HepG2 (cell line): ENCODE measurements around the gene MTMR6. TPM values are rescaled to one million over a fixed set of nuclear protein-coding genes. Genes with fewer than 3 reads are reported as not detected.

Experiments used
- CCDC6 ChIP-seq: sonication (generic); formaldehyde crosslinking; IDR thresholded peaks from 2 replicates; pipeline ENCODE4 v1.8.1; 2022; ENCODE audit warnings: mild to moderate bottlenecking, missing genetic modification reagents, moderate library complexity
- CREB1 ChIP-seq, 2 experiments: fragments of 450-650 bp in 1 of 2; IDR thresholded peaks; 2 replicates each; pipeline ENCODE4 v1.6.1; 2016 to 2017; ENCODE audit warnings: control low read depth in 1 of 2, mild to moderate bottlenecking in 1 of 2, missing compliant biosample characterization in 1 of 2, missing genetic modification characterization in 1 of 2
- DNMT1 ChIP-seq: sonication (generic); formaldehyde crosslinking; IDR thresholded peaks from 2 replicates; pipeline ENCODE4 v1.5.1; 2020; ENCODE audit warnings: mild to moderate bottlenecking, missing genetic modification reagents
- ETV6 ChIP-seq: sonication (generic); formaldehyde crosslinking; conservative IDR thresholded peaks from 2 replicates; pipeline ENCODE4 v1.4.0; 2020; ENCODE audit warnings: missing genetic modification reagents
- HDAC1 ChIP-seq: sonication (generic); formaldehyde crosslinking; IDR thresholded peaks from 2 replicates; pipeline ENCODE4 v1.5.1; 2020; ENCODE audit warnings: mild to moderate bottlenecking, missing genetic modification reagents
- HNRNPLL ChIP-seq: fragments of 200-400 bp; formaldehyde crosslinking; IDR thresholded peaks from 2 replicates; pipeline ENCODE4 v1.6.1; 2017; ENCODE audit warnings: mild to moderate bottlenecking, low read depth, low read length; ENCODE audit not compliant: poor library complexity, severe bottlenecking
- MEIS2 ChIP-seq: sonication (generic); formaldehyde crosslinking; IDR thresholded peaks from 2 replicates; pipeline ENCODE4 v1.9.0; 2021; ENCODE audit warnings: mild to moderate bottlenecking, missing genetic modification reagents
- MLLT10 ChIP-seq: sonication (generic); formaldehyde crosslinking; IDR thresholded peaks from 2 replicates; pipeline ENCODE4 v1.4.0; 2020; ENCODE audit warnings: missing genetic modification reagents
- SMAD1 ChIP-seq: sonication (generic); formaldehyde crosslinking; IDR thresholded peaks from 2 replicates; pipeline ENCODE4 v1.4.0; 2020; ENCODE audit warnings: missing genetic modification reagents, low read depth, mild to moderate bottlenecking, borderline replicate concordance
- SNAPC2 ChIP-seq: sonication (generic); formaldehyde crosslinking; IDR thresholded peaks from 2 replicates; pipeline ENCODE4 v1.8.1; 2022; ENCODE audit warnings: mild to moderate bottlenecking, missing genetic modification reagents
- TCF7 ChIP-seq: sonication (generic); IDR thresholded peaks from 2 replicates; pipeline ENCODE4 v1.6.1; 2016; ENCODE audit warnings: antibody characterized with exemption, low read depth
- YEATS4 ChIP-seq: sonication (generic); formaldehyde crosslinking; IDR thresholded peaks from 2 replicates; pipeline ENCODE4 v1.4.0; 2020; ENCODE audit warnings: missing genetic modification reagents, borderline replicate concordance
- ZNF329 ChIP-seq: sonication (generic); formaldehyde crosslinking; IDR thresholded peaks from 2 replicates; pipeline ENCODE4 v1.9.0; 2021; ENCODE audit warnings: low read depth, mild to moderate bottlenecking, missing genetic modification reagents
- ZNF367 ChIP-seq: sonication (generic); formaldehyde crosslinking; IDR thresholded peaks from 2 replicates; pipeline ENCODE4 v1.4.0; 2020; ENCODE audit warnings: missing genetic modification reagents, borderline replicate concordance
- ZNF382 ChIP-seq: sonication (generic); formaldehyde crosslinking; IDR thresholded peaks from 2 replicates; pipeline ENCODE4 v1.5.0; 2020; ENCODE audit warnings: missing genetic modification reagents, mild to moderate bottlenecking, borderline replicate concordance
- ZNF562 ChIP-seq: sonication (generic); formaldehyde crosslinking; IDR thresholded peaks from 2 replicates; pipeline ENCODE4 v1.8.0; 2022; ENCODE audit warnings: missing genetic modification reagents, borderline replicate concordance
- ZNF674 ChIP-seq: sonication (generic); formaldehyde crosslinking; IDR thresholded peaks from 2 replicates; pipeline ENCODE4 v1.5.0; 2020; ENCODE audit warnings: low read depth, mild to moderate bottlenecking, missing genetic modification reagents
- ZSCAN21 ChIP-seq: sonication (generic); formaldehyde crosslinking; IDR thresholded peaks from 2 replicates; pipeline ENCODE4 v1.8.0; 2022; ENCODE audit warnings: mild to moderate bottlenecking, missing genetic modification reagents, moderate library complexity, borderline replicate concordance
- polyA plus RNA-seq, 8 experiments: library from polyadenylated mRNA; depleted of rRNA in 3 of 8; stranded (reverse) in 7 of 8; unstranded in 1 of 8; fragments of >200 nt; fragmentation: Illumina TruSeq in 4 of 8; extraction: Trizol in 4 of 8; gene quantifications; 2 replicates each; pipeline versions ENCODE4 v1.2.1 to v1.2.3, GENCODE V29; 2011 to 2016; ENCODE audit warnings: low read depth in 4 of 8, missing spikeins in 1 of 8, mixed read lengths in 1 of 8; ENCODE audit not compliant: insufficient read depth in 1 of 8
- total RNA-seq, 5 experiments: library from RNA; depleted of rRNA; stranded (reverse); fragments of >200 nt; fragmentation: Illumina TruSeq; extraction: Trizol; gene quantifications; 2 replicates each; pipeline ENCODE4 v1.2.3, GENCODE V29; 2016; ENCODE audit warnings: low read depth in 1 of 5
- TF ChIP-seq, protein P1 (sequence below): IDR thresholded peaks from 2 replicates; pipeline ENCODE4 v1.6.1; 2016; ENCODE audit warnings: low read depth, missing genetic modification reagents, missing compliant biosample characterization
- TF ChIP-seq, protein P2 (sequence below): sonication (generic); formaldehyde crosslinking; IDR thresholded peaks from 2 replicates; pipeline ENCODE4 v1.4.0; 2020; ENCODE audit warnings: missing genetic modification reagents
- TF ChIP-seq, protein P3 (sequence below): sonication (generic); formaldehyde crosslinking; IDR thresholded peaks from 2 replicates; pipeline ENCODE4 v1.5.1; 2020; ENCODE audit warnings: mild to moderate bottlenecking, moderate library complexity, missing genetic modification reagents

The MTMR6 gene
- total and polyA plus RNA-seq, 2 of the 13 experiments (the other 11 are each of a cell fraction or from before 2014, with no cell fraction given) = 3.4 to 7.8 TPM

DNA sequence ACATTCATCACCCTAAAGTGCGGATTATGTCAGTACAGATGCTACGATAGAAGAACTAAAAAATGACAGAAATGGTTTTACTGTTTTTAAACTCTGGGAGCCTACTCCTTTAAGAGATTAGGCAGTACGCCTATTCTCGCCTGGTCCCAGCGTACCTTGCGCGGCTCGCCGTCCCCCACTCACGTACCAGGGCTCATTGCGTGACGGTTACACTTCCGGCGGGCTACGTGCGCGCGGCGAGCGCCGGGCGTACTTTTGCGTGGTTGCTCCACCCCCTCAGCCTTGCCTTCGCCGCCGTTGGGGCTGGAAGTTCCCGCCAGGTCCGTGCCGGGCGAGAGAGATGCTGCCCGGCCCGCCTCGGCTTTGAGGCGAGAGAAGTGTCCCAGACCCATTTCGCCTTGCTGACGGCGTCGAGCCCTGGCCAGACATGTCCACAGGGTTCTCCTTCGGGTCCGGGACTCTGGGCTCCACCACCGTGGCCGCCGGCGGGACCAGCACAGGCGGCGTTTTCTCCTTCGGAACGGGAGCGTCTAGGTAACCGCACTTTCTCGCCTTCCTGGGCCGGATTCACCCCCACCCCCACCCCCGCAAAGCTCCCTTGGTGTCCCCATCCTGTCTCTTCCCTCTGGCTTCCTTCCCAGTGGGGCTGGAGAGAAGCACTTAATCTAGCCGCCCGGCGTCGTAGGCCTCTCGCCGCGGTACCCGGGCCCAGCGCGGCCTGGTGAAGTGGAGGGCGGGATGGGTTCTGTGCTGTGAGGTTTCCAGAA lies 14.2 kb upstream of the MTMR6 start, which contains the start of gene NUP58 (continued):
- TF ChIP-seq CCDC6 (peak; percentile 30; the same call in 1 of the 2 replicates), ZNF674 (0 out of 2 replicates have a peak, but pooled peaks have one; percentile 31), HNRNPLL (peak; percentile 98), SNAPC2 (CRISPR knock-in tag) (peak; percentile 44; the same call in 1 of the 2 replicates), SMAD1 (no peak), ZNF329 (CRISPR knock-in tag) (no peak), ZNF367 (CRISPR knock-in tag) (no peak), ZNF382 (CRISPR knock-in tag) (no peak), ETV6 (CRISPR knock-in tag) (no peak), YEATS4 (peak; percentile 17; the same call in 1 of the 2 replicates), MEIS2 (0 out of 2 replicates have a peak, but pooled peaks have one; percentile 31), CREB1 (IDR thresholded peaks at IDR 0.05) (peak; percentile 80), CREB1 (CRISPR knock-in tag; IDR thresholded peaks at IDR 0.05) (peak; percentile 85), ZSCAN21 (CRISPR knock-in tag) (peak; percentile 78; the same call in 1 of the 2 replicates), DNMT1 (CRISPR knock-in tag) (peak; percentile 14; the same call in 1 of the 2 replicates), TCF7 (no peak), MLLT10 (CRISPR knock-in tag) (no peak), HDAC1 (CRISPR knock-in tag) (peak; percentile 72), ZNF562 (CRISPR knock-in tag) (no peak)
- TF ChIP-seq, protein P1, sequence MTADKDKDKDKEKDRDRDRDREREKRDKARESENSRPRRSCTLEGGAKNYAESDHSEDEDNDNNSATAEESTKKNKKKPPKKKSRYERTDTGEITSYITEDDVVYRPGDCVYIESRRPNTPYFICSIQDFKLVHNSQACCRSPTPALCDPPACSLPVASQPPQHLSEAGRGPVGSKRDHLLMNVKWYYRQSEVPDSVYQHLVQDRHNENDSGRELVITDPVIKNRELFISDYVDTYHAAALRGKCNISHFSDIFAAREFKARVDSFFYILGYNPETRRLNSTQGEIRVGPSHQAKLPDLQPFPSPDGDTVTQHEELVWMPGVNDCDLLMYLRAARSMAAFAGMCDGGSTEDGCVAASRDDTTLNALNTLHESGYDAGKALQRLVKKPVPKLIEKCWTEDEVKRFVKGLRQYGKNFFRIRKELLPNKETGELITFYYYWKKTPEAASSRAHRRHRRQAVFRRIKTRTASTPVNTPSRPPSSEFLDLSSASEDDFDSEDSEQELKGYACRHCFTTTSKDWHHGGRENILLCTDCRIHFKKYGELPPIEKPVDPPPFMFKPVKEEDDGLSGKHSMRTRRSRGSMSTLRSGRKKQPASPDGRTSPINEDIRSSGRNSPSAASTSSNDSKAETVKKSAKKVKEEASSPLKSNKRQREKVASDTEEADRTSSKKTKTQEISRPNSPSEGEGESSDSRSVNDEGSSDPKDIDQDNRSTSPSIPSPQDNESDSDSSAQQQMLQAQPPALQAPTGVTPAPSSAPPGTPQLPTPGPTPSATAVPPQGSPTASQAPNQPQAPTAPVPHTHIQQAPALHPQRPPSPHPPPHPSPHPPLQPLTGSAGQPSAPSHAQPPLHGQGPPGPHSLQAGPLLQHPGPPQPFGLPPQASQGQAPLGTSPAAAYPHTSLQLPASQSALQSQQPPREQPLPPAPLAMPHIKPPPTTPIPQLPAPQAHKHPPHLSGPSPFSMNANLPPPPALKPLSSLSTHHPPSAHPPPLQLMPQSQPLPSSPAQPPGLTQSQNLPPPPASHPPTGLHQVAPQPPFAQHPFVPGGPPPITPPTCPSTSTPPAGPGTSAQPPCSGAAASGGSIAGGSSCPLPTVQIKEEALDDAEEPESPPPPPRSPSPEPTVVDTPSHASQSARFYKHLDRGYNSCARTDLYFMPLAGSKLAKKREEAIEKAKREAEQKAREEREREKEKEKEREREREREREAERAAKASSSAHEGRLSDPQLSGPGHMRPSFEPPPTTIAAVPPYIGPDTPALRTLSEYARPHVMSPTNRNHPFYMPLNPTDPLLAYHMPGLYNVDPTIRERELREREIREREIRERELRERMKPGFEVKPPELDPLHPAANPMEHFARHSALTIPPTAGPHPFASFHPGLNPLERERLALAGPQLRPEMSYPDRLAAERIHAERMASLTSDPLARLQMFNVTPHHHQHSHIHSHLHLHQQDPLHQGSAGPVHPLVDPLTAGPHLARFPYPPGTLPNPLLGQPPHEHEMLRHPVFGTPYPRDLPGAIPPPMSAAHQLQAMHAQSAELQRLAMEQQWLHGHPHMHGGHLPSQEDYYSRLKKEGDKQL (CRISPR knock-in tag) = no peak
- TF ChIP-seq, protein P2, sequence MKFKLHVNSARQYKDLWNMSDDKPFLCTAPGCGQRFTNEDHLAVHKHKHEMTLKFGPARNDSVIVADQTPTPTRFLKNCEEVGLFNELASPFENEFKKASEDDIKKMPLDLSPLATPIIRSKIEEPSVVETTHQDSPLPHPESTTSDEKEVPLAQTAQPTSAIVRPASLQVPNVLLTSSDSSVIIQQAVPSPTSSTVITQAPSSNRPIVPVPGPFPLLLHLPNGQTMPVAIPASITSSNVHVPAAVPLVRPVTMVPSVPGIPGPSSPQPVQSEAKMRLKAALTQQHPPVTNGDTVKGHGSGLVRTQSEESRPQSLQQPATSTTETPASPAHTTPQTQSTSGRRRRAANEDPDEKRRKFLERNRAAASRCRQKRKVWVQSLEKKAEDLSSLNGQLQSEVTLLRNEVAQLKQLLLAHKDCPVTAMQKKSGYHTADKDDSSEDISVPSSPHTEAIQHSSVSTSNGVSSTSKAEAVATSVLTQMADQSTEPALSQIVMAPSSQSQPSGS (CRISPR knock-in tag) = peak; percentile 57; the same call in 1 of the 2 replicates
- TF ChIP-seq, protein P3, sequence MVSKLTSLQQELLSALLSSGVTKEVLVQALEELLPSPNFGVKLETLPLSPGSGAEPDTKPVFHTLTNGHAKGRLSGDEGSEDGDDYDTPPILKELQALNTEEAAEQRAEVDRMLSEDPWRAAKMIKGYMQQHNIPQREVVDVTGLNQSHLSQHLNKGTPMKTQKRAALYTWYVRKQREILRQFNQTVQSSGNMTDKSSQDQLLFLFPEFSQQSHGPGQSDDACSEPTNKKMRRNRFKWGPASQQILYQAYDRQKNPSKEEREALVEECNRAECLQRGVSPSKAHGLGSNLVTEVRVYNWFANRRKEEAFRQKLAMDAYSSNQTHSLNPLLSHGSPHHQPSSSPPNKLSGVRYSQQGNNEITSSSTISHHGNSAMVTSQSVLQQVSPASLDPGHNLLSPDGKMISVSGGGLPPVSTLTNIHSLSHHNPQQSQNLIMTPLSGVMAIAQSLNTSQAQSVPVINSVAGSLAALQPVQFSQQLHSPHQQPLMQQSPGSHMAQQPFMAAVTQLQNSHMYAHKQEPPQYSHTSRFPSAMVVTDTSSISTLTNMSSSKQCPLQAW (CRISPR knock-in tag) = peak; percentile 47; the same call in 1 of the 2 replicates
